Activated T-cell treated with anti-CD3 and anti-CD28 coated beads, Interleukin-2, amount 50 U/mL, for 48 hours (primary cell): ENCODE results near the gene ADAMTSL4.
"Not testable (repeated sequence)": the region's sequence is repeated elsewhere in the genome, so short reads cannot be mapped to it uniquely, and the experiment has no call there.

ENCODE experiments used
- DNase-seq, 2 experiments: peaks; one replicate each; pipeline ENCODE4 v3.0.0-alpha.2; 2020

The ADAMTSL4 gene

GRCh38 chr1:150567717-150568593 is 18.7 kb downstream of the ADAMTSL4 start:
- peak; percentile 82 to 84 for DNase-seq

- DNase-seq = no peak
These were observed 19.4 kb downstream of the ADAMTSL4 start for GRCh38 chr1:150568594-150568966.

- peak in 1 of 2 experiments; percentile 36 for DNase-seq
These were observed 23.9 kb downstream of the ADAMTSL4 start for GRCh38 chr1:150572918-150573647.

- DNase-seq = peak; percentile 45 to 55
These were observed 24.5 kb downstream of the ADAMTSL4 start for GRCh38 chr1:150573648-150574071.

GRCh38 chr1:150574260-150575071 is 25.3 kb downstream of the ADAMTSL4 start:
- no peak for DNase-seq

GRCh38 chr1:150575072-150575489 is 25.9 kb downstream of the ADAMTSL4 start:
- no peak for DNase-seq

GRCh38 chr1:150575518-150576366 is 26.5 kb downstream of the ADAMTSL4 start:
- no peak for DNase-seq

- DNase-seq = no peak
These were observed 27.1 kb downstream of the ADAMTSL4 start for GRCh38 chr1:150576367-150576711.

- no peak for DNase-seq
These were observed 27.8 kb downstream of the ADAMTSL4 start for GRCh38 chr1:150576794-150577556.

GRCh38 chr1:150577557-150578271 is 28.5 kb downstream of the ADAMTSL4 start:
- no peak for DNase-seq

GRCh38 chr1:150578272-150579109 is 29.3 kb downstream of the ADAMTSL4 start:
- DNase-seq = peak; percentile 73 to 75

GRCh38 chr1:150579110-150579944 is 30.1 kb downstream of the ADAMTSL4 start, which contains the start of gene MCL1:
Gene MCL1, minus strand, starts transcription at chr1:150579610. Its CDS starts 80 bp downstream, at chr1:150579530.
- peak; percentile 90 for DNase-seq

GRCh38 chr1:150579945-150580642 is 30.9 kb downstream of the ADAMTSL4 start:
- no peak for DNase-seq

GRCh38 chr1:150580966-150581365 is 31.8 kb downstream of the ADAMTSL4 start:
- not testable (repeated sequence) for DNase-seq

GRCh38 chr1:150581437-150581836 is 32.2 kb downstream of the ADAMTSL4 start:
- not testable (repeated sequence) for DNase-seq

GRCh38 chr1:150581962-150582361 is 32.8 kb downstream of the ADAMTSL4 start:
- DNase-seq = not testable (repeated sequence)

GRCh38 chr1:150582371-150582770 is 33.2 kb downstream of the ADAMTSL4 start:
- DNase-seq = no peak
